ENCODE data around the gene GXYLT2.

Gene GXYLT2

GRCh38 chr3:72848703-72849081 is 39.2 kb upstream of the GXYLT2 start:
- no peak for TF ChIP-seq CTCF (IDR thresholded peaks at IDR 0.05; ENCODE audit: control insufficient read depth, extremely low read depth, insufficient read depth)

GRCh38 chr3:72855001-72855400 is 32.8 kb upstream of the GXYLT2 start:
- TF ChIP-seq CTCF (IDR thresholded peaks at IDR 0.05; ENCODE audit: control insufficient read depth, extremely low read depth, insufficient read depth), result no peak
- no peak for DNase-seq (ENCODE audit: low read depth)
- H3K4me3 ChIP-seq (ENCODE audit: low read depth, low read length), result no peak overlapping the region

More at GRCh38 chr3:72848703-72849081, 39.2 kb upstream of the GXYLT2 start:
- no peak for DNase-seq (ENCODE audit: low read depth)
- H3K4me3 ChIP-seq (ENCODE audit: low read depth, low read length), result peak overlapping the region; percentile 83

- no peak overlapping the region for H3K4me3 ChIP-seq (ENCODE audit: low read depth, low read length)
- TF ChIP-seq CTCF (IDR thresholded peaks at IDR 0.05; ENCODE audit: control insufficient read depth, extremely low read depth, insufficient read depth), result no peak
- DNase-seq (ENCODE audit: low read depth), result no peak
Measured at GRCh38 chr3:72860053-72860452, 27.8 kb upstream of the GXYLT2 start.

GRCh38 chr3:72860846-72861245 is 27.0 kb upstream of the GXYLT2 start:
- no peak for TF ChIP-seq CTCF (IDR thresholded peaks at IDR 0.05; ENCODE audit: control insufficient read depth, extremely low read depth, insufficient read depth)
- DNase-seq (ENCODE audit: low read depth), result no peak
- H3K4me3 ChIP-seq (ENCODE audit: low read depth, low read length), result no peak overlapping the region

- DNase-seq (ENCODE audit: low read depth), result no peak
- TF ChIP-seq CTCF (IDR thresholded peaks at IDR 0.05; ENCODE audit: control insufficient read depth, extremely low read depth, insufficient read depth), result no peak
Measured at GRCh38 chr3:72862314-72863090, 25.3 kb upstream of the GXYLT2 start.

GRCh38 chr3:72872183-72872582 is 15.7 kb upstream of the GXYLT2 start:
- TF ChIP-seq CTCF (IDR thresholded peaks at IDR 0.05; ENCODE audit: control insufficient read depth, extremely low read depth, insufficient read depth), result no peak
- no peak for DNase-seq (ENCODE audit: low read depth)

More at GRCh38 chr3:72862314-72863090, 25.3 kb upstream of the GXYLT2 start:
- H3K4me3 ChIP-seq (ENCODE audit: low read depth, low read length), result no peak overlapping the region

GRCh38 chr3:72887343-72887704 is 522 bp upstream of the GXYLT2 start:
- no peak for DNase-seq (ENCODE audit: low read depth)
- no peak for TF ChIP-seq CTCF (IDR thresholded peaks at IDR 0.05; ENCODE audit: control insufficient read depth, extremely low read depth, insufficient read depth)
- peak overlapping the region; percentile 54 for H3K4me3 ChIP-seq (ENCODE audit: low read depth, low read length)

More at GRCh38 chr3:72872183-72872582, 15.7 kb upstream of the GXYLT2 start:
- no peak overlapping the region for H3K4me3 ChIP-seq (ENCODE audit: low read depth, low read length)

Measured in LNCaP clone FGC (cell line).